ENCODE measurements around the gene ZNF814.
"Not testable (repeated sequence)": the region's sequence is repeated elsewhere in the genome, so short reads cannot be mapped to it uniquely, and the experiment has no call there.

The ZNF814 gene

DNA sequence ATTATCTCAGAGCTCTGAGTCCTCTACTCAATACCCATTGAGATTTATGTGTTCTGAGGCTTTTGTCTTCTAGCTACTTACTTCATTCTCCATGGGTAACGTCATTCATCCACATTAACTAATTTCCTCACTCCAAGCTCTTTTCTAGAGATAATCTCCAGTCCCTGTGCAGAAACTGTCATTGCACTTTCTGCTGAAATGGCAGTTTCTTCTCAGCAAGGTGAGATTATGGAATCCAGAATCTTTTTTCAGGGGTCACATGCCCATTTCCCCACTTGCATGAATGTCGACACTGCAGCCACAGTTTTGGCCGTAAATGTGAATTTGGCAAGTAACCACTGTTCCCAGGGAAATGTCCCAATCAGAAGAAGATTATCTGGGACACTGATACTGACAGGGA is 26.5 kb downstream of the ZNF814 start:
- DNase-seq (ENCODE audit: low read depth in 2 of 3, low spot score in 1 of 3), result not testable (repeated sequence)

DNA sequence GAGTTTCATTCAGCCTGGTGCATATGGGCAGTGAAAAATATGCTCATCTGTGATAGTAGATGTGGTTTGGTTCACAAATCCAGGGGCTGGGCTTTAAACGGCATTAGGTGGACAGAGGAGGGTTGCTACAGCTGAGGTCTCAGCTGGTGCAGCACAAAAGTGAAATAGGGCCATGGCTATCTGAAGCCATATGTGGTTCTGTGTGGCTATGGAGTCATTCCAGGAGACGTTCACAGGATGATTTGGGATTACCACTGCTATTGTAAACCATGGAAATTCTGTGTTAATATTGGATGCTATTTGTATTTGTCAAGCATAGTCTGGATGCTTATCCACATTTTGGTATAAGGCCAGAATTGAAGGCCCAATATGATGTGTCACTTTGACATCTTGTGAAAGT is 34.7 kb downstream of the ZNF814 start:
- not testable (repeated sequence) for DNase-seq (ENCODE audit: low read depth in 2 of 3, low spot score in 1 of 3)

DNA sequence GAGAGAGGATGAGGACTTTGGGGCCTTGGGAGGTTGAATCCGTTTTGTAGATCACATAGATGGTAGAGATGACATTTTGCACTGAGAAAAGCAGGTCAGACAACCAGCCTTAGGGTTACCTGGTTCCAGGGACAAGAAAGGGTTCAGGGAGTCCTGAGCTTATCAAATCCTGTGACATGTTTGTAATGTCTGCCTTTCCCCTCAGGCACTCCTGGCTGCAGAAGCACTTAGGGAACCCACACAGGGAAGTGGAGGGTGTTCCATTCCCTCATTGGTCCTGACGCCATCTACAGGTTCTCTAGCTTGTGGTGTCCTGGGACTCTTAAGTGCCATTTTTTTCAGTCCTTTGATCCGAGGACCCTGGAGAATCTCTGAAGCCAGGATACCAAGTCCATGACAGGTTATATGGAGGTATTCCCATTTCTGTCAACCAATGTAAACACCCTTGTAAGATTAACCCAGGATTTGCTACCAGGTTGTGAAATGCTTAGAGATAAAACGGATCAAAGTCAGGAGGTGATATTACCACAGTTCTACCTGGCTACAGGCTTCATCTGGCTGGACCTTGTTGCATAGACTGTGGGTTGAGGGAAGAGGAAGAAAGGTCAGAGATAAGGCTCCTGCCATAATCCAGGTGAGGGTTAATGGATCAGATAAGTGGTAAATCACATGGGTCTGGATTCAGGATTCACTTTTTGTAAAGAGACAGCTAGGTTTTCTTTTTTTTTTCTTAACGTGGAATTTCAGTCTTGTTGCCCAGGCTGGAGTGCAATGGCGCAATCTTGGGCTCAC is 36.8 kb downstream of the ZNF814 start:
- DNase-seq (ENCODE audit: low read depth in 2 of 3, low spot score in 1 of 3), result not testable (repeated sequence)

DNA sequence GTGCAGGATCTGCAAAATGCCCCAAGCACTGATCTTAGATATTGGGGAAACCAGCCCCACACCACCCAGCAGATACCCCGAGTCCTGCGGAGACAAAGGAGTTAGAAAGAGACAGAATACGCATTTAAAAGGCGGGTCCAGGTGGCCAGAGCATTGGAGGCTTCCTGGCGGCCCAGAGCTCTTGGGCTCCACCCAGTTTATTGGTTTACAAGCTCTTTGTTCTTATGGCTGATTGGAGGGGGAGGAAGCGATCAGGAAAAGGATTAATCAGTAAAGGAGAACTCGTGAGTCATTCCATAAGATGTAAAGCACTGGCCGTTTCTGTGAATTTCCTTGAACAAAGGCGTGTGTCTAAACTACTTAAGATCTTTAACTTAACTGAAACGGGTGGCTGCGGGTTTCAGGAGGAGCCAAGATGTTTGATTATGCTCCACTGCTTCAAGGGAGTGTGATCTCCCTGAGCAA is 38.3 kb downstream of the ZNF814 start:
- DNase-seq (ENCODE audit: low read depth in 2 of 3, low spot score in 1 of 3), result no peak

GRCh38 chr19:57849666-57850473 is 39.0 kb downstream of the ZNF814 start, which contains the start of gene ZNF587:
Gene ZNF587 (plus strand): TSS chr19:57849859. CDS start chr19:57850039, 180 bp downstream.
- peak; percentile 58 to 68 (median 60) for DNase-seq (ENCODE audit: low read depth in 2 of 3, low spot score in 1 of 3)

- DNase-seq (ENCODE audit: low read depth in 2 of 3, low spot score in 1 of 3), result not testable (repeated sequence)
Measured at GRCh38 chr19:57849162-57849665, 39.6 kb downstream of the ZNF814 start.

GRCh38 chr19:57847164-57847563 is 41.7 kb downstream of the ZNF814 start:
- DNase-seq (ENCODE audit: low read depth in 2 of 3, low spot score in 1 of 3), result not testable (repeated sequence)

DNA sequence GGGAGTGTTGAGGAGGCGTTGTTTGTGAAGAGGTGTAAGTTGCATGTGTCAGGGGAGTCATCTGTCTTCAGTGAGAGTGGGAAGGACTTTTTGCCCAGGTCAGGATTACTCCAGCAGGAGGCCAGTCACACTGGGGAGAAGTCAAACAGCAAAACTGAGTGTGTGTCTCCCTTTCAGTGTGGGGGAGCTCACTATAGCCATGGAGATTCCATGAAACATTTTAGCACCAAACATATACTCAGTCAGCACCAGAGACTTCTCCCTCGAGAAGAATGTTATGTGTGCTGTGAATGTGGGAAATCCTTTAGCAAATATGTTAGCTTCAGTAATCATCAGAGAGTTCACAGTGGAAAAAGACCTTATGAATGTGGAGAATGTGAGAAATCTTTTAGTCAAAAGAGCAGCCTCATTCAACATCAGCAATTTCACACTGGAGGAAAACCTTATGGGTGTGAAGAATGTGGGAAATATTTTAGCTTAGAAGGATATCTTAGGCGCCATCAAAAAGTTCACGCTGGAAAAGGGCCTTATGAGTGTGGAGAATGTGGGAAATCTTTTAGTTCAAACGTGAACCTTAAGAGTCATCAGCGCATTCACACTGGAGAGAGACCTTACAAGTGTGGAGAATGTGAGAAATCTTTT is 47.6 kb downstream of the ZNF814 start:
- DNase-seq (ENCODE audit: low read depth in 2 of 3, low spot score in 1 of 3), result no peak

DNA sequence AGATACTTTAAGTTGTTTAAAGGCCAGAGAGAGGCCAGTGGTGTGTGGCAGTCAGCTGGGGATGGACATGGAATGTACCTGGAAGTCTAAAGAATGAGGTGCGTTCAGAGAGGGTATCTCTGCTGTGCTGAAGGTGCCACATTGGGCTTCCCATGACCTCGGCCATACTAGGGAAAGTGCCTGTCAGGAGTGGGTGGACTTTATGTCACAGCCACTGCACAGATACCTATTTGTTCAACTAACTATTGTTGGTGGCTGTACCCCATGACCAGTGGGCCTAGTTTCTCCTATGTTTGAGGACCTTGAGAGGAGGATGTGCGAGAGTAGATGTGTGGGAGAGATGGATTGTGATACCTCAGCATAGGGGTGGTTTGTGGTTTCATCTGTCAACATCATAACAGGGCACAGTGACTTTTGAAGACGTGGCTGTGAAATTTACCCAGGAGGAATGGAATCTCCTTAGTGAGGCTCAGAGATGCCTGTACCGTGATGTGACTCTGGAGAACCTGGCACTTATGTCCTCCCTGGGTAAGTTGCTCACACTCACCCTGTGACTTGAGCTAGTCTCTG is 50.1 kb downstream of the ZNF814 start:
- not testable (repeated sequence) for DNase-seq (ENCODE audit: low read depth in 2 of 3, low spot score in 1 of 3)

- DNase-seq (ENCODE audit: low read depth in 2 of 3, low spot score in 1 of 3), result not testable (repeated sequence)
Measured at GRCh38 chr19:57836991-57837390, 51.8 kb downstream of the ZNF814 start.

DNA sequence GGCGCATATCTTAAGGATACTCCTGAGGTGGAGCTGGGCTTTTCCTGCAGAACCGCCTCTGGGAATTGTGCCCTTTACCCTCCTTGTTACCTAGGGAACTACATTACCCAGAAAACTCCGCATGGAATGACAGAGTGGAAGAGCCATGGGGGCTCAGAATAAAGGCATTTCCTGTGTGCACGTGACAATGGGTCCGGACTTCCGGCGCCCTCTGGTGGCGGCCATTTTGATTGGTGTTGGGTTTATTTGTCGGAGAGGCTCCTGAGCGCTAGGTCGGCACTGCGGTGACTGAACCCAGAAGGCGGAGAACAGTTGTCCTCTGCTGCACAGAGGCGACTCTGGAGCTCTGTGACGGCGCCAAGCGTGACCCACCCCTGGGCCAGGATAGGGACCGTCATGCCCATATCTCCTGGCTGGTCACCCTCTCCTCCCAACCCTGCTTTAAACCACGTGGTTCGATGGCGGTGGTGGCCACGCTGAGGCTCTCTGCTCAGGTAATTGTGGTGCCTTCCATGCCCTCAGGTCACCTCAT is 58.7 kb downstream of the ZNF814 start, which contains the start of gene ZNF587B:
ZNF587B (plus strand) TSS at position 229 of the 532 bp plus-strand sequence; CDS start at position 459, 230 bp downstream.
- no peak for DNase-seq (ENCODE audit: low read depth in 2 of 3, low spot score in 1 of 3)

GRCh38 chr19:57829316-57829715 is 59.5 kb downstream of the ZNF814 start:
- DNase-seq (ENCODE audit: low read depth in 2 of 3, low spot score in 1 of 3), result no peak

DNA sequence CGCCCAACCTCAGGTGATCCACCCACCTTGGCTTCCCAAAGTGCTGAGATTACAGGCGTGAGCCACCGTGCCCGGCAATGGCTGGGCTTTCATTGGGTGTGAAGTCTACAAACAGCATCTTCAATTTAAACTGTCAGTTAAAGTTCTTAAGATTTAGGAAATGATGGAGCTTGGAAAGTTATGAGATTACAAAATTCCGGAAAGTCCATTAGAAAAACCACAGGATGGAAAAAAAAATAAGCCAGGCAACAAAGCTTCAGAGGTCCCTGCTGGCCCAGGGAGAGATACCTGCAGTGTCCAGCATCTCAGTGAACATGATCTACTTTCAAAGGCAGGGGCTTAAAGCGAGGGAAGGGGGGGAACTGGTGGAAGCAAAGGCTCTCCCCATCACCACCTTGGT is 63.3 kb downstream of the ZNF814 start:
- DNase-seq (ENCODE audit: low read depth in 2 of 3, low spot score in 1 of 3), result no peak

GRCh38 chr19:57823608-57824007 is 65.2 kb downstream of the ZNF814 start:
- not testable (repeated sequence) for DNase-seq (ENCODE audit: low read depth in 2 of 3, low spot score in 1 of 3)

DNA sequence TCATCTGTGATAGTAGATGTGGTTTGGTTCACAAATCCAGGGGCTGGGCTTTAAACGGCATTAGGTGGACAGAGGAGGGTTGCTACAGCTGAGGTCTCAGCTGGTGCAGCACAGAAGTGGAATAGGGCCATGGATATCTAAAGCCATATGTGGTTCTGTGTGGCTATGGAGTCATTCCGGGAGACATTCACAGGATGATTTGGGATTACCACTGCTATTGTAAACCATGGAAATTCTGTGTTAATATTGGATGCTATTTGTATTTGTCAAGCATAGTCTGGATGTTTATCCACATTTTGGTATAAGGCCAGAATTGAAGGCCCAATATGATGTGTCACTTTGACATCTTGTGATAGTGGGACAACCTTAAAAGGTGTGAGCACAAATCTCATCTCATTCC is 65.7 kb downstream of the ZNF814 start:
- not testable (repeated sequence) for DNase-seq (ENCODE audit: low read depth in 2 of 3, low spot score in 1 of 3)

GRCh38 chr19:57821501-57821900 is 67.3 kb downstream of the ZNF814 start:
- DNase-seq (ENCODE audit: low read depth in 2 of 3, low spot score in 1 of 3), result not testable (repeated sequence)

DNA sequence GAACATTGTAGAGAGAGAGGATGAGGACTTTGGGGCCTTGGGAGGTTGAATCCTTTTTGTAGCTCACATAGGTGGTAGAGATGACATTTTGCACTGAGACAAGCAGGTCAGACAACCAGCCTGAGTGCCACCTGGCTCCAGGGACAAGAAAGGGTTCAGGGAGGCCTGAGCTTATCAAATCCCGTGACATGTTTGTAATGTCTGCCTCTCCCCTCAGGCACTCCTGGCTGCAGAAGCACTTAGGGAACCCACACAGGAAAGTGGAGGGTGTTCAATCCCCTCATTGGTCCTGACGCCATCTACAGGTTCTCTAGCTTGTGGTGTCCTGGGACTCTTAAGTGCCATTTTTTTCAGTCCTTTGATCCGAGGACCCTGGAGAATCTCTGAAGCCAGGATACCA is 67.7 kb downstream of the ZNF814 start:
- DNase-seq (ENCODE audit: low read depth in 2 of 3, low spot score in 1 of 3), result not testable (repeated sequence)

GRCh38 chr19:57820599-57820998 is 68.2 kb downstream of the ZNF814 start:
- no peak for DNase-seq (ENCODE audit: low read depth in 2 of 3, low spot score in 1 of 3)

GRCh38 chr19:57819475-57820148 is 69.2 kb downstream of the ZNF814 start:
- DNase-seq (ENCODE audit: low read depth in 2 of 3, low spot score in 1 of 3), result peak; percentile 63 to 69 (median 67)

- DNase-seq (ENCODE audit: low read depth in 2 of 3, low spot score in 1 of 3), result no peak
Measured at GRCh38 chr19:57818378-57818777, 70.5 kb downstream of the ZNF814 start.
